ENCODE measurements around the gene HEXD.

The HEXD gene

GRCh38 chr17:82437325-82437668 is 19.1 kb downstream of the HEXD start:
- CTCF ChIA-PET, result no interaction called here
- H3K27ac ChIP-seq, result no peak overlapping the region
- TF ChIP-seq CTCF (conservative IDR thresholded peaks at IDR 0.05; ENCODE audit: low read depth), result no peak
- DNase-seq (ENCODE audit: low spot score), result no peak
- POLR2A ChIA-PET (ENCODE audit: low non-redundant PET), result no interaction called here

- no peak for TF ChIP-seq CTCF (conservative IDR thresholded peaks at IDR 0.05; ENCODE audit: low read depth)
- ChIA-PET POLR2A (ENCODE audit: low non-redundant PET) (interaction anchor here (0.7 kb wide), 1 partner anchor 50 kb away, joined by 3 read pairs; no protein-coding TSS in a partner anchor), CTCF (no interaction called here)
- peak overlapping the region; percentile 16 for H3K27ac ChIP-seq
- DNase-seq (ENCODE audit: low spot score), result no peak
Measured at GRCh38 chr17:82438401-82439193, 20.4 kb downstream of the HEXD start.

GRCh38 chr17:82439194-82439828 is 21.2 kb downstream of the HEXD start:
- CTCF ChIA-PET, result no interaction called here

GRCh38 chr17:82439829-82440365 is 21.8 kb downstream of the HEXD start:
- CTCF ChIA-PET, result no interaction called here
- no peak for TF ChIP-seq CTCF (conservative IDR thresholded peaks at IDR 0.05; ENCODE audit: low read depth)
- no peak for DNase-seq (ENCODE audit: low spot score)
- POLR2A ChIA-PET (ENCODE audit: low non-redundant PET), result no interaction called here
- no peak overlapping the region; the same call in 1 of the 2 replicates for H3K27ac ChIP-seq

More at GRCh38 chr17:82439194-82439828, 21.2 kb downstream of the HEXD start:
- POLR2A ChIA-PET (ENCODE audit: low non-redundant PET), result interaction anchor here (0.7 kb wide), 1 partner anchor 51 kb away, joined by 3 read pairs; no protein-coding TSS in a partner anchor
- no peak for TF ChIP-seq CTCF (conservative IDR thresholded peaks at IDR 0.05; ENCODE audit: low read depth)
- H3K27ac ChIP-seq, result peak overlapping the region; percentile 16
- DNase-seq (ENCODE audit: low spot score), result no peak

GRCh38 chr17:82440469-82440981 is 22.4 kb downstream of the HEXD start:
- DNase-seq (ENCODE audit: low spot score), result no peak
- CTCF ChIA-PET, result no interaction called here
- peak overlapping the region; percentile 7; the same call in 1 of the 2 replicates for H3K27ac ChIP-seq
- TF ChIP-seq CTCF (conservative IDR thresholded peaks at IDR 0.05; ENCODE audit: low read depth), result no peak
- POLR2A ChIA-PET (ENCODE audit: low non-redundant PET), result no interaction called here

GRCh38 chr17:82440991-82441627 is 23.0 kb downstream of the HEXD start:
- POLR2A ChIA-PET (ENCODE audit: low non-redundant PET), result no interaction called here
- peak overlapping the region; percentile 61 for H3K27ac ChIP-seq
- CTCF ChIA-PET, result no interaction called here
- TF ChIP-seq CTCF (conservative IDR thresholded peaks at IDR 0.05; ENCODE audit: low read depth), result no peak
- DNase-seq (ENCODE audit: low spot score), result no peak
